ENCODE results near the gene PLAAT2.
A peak's percentile ranks its signal among the peaks of the same experiment; 100 is the strongest.

Gene PLAAT2

DNA sequence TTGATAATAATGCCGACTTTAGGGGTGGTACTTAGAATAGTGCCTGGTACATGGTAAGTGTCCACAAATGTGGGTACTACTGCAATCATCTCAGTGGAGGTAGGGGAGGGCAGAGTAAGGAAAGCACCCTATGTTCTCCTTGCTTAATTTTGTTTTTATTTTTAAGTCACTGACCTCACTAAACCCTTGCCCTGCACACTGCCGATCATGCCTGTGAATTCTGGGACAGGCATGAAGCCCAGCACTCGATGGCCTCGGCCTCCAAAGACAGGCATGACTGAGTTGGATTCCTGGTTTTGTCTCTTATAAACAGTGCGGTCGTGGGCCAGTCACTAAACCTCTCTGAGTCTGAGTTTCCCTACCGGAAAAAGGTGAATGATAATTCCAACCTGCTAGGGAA is 50.4 kb downstream of the PLAAT2 start:
- no peak for DNase-seq

GRCh38 chr11:63511048-63511748 is 52.0 kb downstream of the PLAAT2 start:
- DNase-seq = no peak

DNA sequence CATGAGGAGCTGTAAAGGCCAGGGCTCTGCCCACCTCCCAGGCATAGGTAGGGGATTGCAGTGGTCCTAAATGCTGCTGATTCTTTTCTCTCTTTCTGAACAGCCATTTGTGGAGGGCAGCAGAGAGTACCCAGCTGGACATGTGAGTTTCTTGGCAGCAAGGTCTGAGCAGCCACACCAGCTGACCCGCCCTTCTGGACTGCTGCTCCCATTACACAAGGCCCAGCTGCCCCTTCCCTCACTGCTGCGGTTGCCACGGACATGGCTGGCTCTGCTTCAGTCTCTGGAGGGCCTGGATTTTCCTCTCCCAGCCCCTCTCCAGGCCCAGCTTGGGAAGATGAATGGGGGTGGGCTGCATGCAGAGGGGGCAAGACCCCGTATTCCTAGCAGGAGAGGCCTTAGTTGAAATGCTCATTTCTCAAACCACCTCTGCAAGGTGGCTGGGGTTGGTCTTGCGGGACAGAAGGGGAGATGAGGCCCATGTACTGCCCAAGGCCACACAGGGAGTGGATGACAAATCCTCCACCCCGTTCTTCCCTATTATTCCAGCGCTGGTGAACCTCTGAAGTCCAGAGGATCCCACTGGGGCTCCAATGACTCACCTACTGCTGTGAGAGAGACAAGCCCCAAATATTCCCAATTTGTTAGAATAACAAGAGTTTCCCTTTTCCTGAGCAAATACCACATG is 52.7 kb downstream of the PLAAT2 start:
- peak; percentile 65 for DNase-seq

GRCh38 chr11:63508745-63509144 is 54.4 kb downstream of the PLAAT2 start:
- DNase-seq = no peak

DNA sequence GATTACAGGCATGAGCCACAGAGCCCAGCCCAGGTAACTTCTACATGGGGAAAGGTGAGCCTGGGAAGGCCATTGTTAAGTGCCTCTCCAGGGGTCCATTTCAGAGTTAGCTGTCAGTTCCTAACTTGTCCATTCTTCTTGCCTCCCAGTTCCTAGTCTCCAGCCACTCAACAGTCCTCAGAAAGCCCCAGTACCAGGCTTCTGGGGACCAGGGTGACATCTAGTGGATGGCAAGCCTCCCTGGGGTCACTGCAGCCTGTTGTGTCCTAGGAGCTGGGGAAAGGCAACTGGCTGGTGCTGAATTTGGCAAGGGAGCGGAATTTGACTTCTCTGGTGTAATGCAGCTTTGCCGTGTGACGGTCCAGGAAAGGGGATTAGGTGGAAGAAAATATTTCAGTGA is 55.2 kb downstream of the PLAAT2 start:
- no peak for DNase-seq

DNA sequence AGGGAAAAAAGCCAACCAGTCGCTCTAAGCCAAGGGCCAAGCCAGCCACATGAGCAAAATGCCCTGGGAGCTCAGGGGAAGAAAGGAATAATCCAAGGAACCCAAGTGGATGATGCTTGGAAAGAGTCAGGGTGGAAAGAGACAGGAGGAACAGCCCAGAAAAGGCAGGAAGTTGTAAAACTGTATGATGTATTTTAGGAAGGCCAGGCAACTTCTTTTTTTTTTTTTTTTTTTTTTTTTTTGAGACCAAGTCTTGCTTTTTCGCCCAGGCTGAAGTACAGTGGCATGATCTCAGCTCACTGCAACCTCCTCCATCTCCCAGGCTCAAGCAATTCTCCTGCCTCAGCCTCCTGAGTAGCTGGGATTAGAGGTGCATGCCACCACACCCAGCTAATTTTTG is 55.7 kb downstream of the PLAAT2 start:
- no peak for DNase-seq

- DNase-seq = no peak
These were observed 56.3 kb downstream of the PLAAT2 start for GRCh38 chr11:63506876-63507275.

DNA sequence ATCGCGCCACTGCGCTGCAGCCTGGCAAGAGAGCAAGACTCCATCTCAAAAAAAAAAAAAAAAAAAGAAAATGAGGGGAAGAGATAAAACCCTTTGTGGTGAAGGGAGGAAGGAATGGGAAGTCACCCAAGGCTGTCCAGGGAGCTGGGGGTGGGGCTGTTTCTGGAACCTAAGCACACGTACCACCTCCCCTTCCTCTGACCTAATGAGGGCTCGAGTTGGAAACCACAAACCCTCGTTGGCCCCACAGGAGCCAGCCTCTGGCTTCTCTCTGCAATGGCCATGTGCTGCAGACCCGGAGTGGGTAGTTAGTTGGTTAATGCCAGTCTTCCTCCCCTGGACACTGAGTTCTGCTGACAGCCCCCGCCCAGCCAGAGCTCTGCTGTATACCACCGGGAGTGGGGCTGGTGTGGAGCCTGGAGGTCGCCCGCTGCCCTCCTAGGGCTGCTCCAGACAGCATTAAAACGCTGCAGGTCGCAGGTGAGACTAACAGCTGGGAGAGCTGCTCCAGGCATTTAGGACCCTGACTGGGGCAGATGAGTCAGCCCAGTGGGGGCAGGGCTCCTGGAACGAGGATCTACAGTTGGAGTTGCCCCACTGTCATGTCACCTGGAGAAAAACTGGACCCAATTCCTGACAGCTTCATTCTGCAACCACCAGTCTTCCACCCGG is 57.2 kb downstream of the PLAAT2 start, which contains the start of gene LGALS12:
TSS of gene LGALS12 (plus strand) at position 228 of the 672 bp plus-strand sequence. CDS start at position 603, 375 bp downstream.
- DNase-seq = no peak

DNA sequence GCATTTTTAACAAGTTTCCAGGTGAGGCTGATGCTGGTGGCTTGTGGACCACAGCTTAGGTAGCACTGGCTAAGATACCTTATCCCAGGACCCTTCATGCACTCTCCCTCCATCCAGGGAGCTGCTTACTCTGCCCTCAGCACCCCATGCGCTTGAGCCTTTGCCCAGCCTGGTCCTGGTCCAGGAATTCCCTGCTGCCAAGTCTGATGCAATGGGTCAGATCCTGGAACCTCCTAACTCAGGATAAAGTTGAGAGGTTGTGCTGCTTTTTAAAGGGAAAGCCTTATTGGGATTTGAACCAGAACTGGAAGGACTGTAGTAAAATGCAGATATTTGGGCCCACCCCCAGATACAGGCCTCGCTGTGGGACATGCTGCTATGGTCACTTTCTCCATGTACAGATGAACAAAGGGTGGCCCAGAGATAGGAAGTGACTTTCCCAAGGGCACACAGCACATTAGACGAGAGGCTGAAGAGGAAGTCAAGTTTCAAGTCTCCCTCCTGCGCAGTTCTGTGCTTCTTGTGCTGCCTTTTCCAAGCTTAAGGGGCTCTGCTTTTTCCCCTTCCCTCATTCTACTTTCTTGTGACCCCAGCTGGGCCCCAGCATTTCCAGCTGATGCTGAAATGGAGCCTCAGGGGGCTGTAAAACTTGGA is 58.1 kb downstream of the PLAAT2 start:
- no peak for DNase-seq

- DNase-seq = no peak
These were observed 59.1 kb downstream of the PLAAT2 start for GRCh38 chr11:63504054-63504453.

DNA sequence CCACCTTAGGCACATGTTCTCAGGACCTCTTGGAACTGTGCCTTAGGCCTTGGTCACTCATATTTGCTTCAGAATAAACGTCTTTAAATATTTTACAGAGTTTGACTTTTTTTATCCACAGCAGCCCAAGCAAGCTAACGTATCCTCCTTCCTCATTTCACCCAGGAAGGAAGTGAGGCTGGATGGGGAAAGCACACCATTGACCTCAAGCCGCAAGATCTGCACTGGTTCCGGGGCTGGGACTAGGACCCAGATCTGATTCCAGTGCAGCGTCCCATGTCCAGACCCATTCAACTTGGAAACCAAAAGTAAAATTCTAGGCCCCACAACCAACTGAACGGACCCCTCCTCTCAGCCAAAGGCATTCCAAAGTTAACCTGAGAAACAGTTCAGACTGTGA is 59.7 kb downstream of the PLAAT2 start:
- no peak for DNase-seq
